ENCODE data around the gene BEND7.

The BEND7 gene

GRCh38 chr10:13473986-13474385 lies 54.8 kb downstream of the BEND7 start:
- Mint-ChIP-seq H3K36me3 (ENCODE audit: low read depth) (no peaks in the 10 kb centered on the region), H3K9me3 (no peaks in the 10 kb centered on the region), H3K27me3 (ENCODE audit: low read depth) (no peaks in the 10 kb centered on the region), H3K4me3 (no peak overlapping the region), H3K4me1 (no peaks in the 10 kb centered on the region), H3K27ac (no peak overlapping the region)
- TF ChIP-seq, protein P1, sequence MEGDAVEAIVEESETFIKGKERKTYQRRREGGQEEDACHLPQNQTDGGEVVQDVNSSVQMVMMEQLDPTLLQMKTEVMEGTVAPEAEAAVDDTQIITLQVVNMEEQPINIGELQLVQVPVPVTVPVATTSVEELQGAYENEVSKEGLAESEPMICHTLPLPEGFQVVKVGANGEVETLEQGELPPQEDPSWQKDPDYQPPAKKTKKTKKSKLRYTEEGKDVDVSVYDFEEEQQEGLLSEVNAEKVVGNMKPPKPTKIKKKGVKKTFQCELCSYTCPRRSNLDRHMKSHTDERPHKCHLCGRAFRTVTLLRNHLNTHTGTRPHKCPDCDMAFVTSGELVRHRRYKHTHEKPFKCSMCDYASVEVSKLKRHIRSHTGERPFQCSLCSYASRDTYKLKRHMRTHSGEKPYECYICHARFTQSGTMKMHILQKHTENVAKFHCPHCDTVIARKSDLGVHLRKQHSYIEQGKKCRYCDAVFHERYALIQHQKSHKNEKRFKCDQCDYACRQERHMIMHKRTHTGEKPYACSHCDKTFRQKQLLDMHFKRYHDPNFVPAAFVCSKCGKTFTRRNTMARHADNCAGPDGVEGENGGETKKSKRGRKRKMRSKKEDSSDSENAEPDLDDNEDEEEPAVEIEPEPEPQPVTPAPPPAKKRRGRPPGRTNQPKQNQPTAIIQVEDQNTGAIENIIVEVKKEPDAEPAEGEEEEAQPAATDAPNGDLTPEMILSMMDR (IDR thresholded peaks at IDR 0.05; ENCODE audit: unreplicated experiment in 3 of 3), result no peak

DNA sequence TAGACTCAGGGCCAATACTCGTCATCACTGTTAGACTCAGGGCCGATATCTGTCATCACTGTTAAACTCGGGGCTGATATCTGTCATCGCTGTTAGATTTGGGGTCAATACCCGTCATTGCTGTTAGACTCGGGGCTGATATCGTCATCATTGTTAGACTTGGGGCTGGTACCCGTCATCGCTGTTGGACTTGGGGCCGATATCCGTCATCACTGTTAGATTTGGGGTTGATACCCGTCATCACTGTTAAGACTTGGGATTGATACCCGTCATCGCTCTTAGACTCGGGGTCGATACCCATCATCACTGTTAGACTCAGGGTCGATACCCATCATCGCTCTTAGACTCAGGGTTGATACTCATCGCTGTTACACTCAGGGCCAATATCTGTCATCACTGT lies 56.5 kb downstream of the BEND7 start:
- Mint-ChIP-seq H3K27me3 (ENCODE audit: low read depth) (no peaks in the 10 kb centered on the region), H3K4me3 (no peak overlapping the region), H3K27ac (no peak overlapping the region), H3K36me3 (ENCODE audit: low read depth) (no peaks in the 10 kb centered on the region), H3K4me1 (no peaks in the 10 kb centered on the region), H3K9me3 (no peaks in the 10 kb centered on the region)
- TF ChIP-seq, protein P1 (IDR thresholded peaks at IDR 0.05; ENCODE audit: unreplicated experiment in 3 of 3), result no peak

DNA sequence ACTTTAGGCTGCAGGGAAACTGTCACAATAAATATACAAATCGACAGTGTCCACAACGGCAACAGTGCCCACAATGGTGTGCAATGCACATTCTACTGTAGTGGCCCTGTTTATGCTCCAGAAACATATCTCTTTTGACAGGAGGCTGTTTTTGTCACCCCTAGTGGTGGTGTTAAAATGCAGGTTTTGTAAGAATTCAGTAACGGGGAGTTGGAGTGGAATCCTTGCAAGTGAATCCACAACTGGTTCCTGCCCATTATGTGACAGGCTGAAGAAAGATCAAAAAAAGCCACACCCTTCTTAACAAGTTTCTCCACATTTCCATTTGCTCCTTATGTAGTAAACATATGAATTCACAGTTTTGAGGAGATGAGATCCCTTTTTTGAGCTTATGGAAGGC lies 58.5 kb downstream of the BEND7 start:
- Mint-ChIP-seq H3K36me3 (ENCODE audit: low read depth) (no peaks in the 10 kb centered on the region), H3K4me3 (no peak overlapping the region), H3K27me3 (ENCODE audit: low read depth) (no peaks in the 10 kb centered on the region), H3K9me3 (no peaks in the 10 kb centered on the region), H3K27ac (no peak overlapping the region), H3K4me1 (no peaks in the 10 kb centered on the region)
- TF ChIP-seq, protein P1 (IDR thresholded peaks at IDR 0.05; ENCODE audit: unreplicated experiment in 3 of 3), result no peak

DNA sequence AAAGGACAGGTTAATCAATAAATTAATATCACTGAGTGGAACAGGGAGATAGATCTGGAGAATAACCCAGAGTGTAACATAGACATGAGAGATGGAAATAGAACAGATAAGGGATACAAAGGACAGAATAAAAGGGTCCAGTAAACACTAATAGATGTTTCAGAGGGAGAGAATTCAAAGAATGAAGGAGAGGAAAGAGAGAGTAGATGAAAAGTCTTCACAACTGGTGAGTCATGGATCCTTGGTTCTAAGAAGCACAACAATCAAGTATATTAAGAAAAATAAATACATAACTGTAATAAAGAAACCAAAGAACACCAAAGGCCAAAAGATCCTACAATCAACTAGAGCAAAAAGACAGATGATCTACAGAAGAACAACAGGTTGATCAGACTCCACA lies 66.3 kb downstream of the BEND7 start:
- Mint-ChIP-seq H3K27me3 (ENCODE audit: low read depth) (no peaks in the 10 kb centered on the region), H3K27ac (no peak overlapping the region), H3K4me3 (no peak overlapping the region), H3K36me3 (ENCODE audit: low read depth) (peaks cover 24% of the 10 kb centered on the region), H3K9me3 (peaks cover 8% of the 10 kb centered on the region), H3K4me1 (no peaks in the 10 kb centered on the region)
- TF ChIP-seq, protein P1 (IDR thresholded peaks at IDR 0.05; ENCODE audit: unreplicated experiment in 3 of 3), result no peak

DNA sequence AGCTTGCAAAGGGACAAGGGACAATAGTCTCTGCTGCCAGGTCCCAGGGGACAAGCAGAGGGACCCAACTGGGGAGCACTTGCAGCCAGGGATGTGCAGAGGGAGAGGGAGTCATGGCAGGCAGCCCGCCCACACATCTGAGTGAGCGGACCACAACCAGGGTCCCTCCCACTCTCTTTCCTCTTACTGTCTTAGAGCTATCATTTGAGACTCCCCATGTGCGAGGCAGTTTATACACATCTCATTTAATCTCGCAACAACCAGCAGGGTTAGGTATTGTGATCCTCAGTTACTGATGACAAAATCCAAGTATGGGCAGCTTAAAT lies 70.2 kb downstream of the BEND7 start:
- Mint-ChIP-seq H3K4me3 (no peak overlapping the region), H3K27ac (no peak overlapping the region), H3K9me3 (peaks cover 8% of the 10 kb centered on the region), H3K27me3 (ENCODE audit: low read depth) (peaks cover 7% of the 10 kb centered on the region), H3K4me1 (no peaks in the 10 kb centered on the region), H3K36me3 (ENCODE audit: low read depth) (peaks cover 24% of the 10 kb centered on the region)
- TF ChIP-seq, protein P1 (IDR thresholded peaks at IDR 0.05; ENCODE audit: unreplicated experiment in 3 of 3), result no peak

- H3K9me3 Mint-ChIP-seq, result peaks cover 8% of the 10 kb centered on the region
- TF ChIP-seq, protein P1 (IDR thresholded peaks at IDR 0.05; ENCODE audit: unreplicated experiment in 3 of 3), result no peak
- no peak overlapping the region for H3K4me3 Mint-ChIP-seq
- peaks cover 8% of the 10 kb centered on the region for H3K27me3 Mint-ChIP-seq (ENCODE audit: low read depth)
- H3K4me1 Mint-ChIP-seq, result no peaks in the 10 kb centered on the region
- H3K27ac Mint-ChIP-seq, result no peak overlapping the region
- H3K36me3 Mint-ChIP-seq (ENCODE audit: low read depth), result peaks cover 22% of the 10 kb centered on the region
Observed at GRCh38 chr10:13457958-13458686, 70.7 kb downstream of the BEND7 start.

Measured in nephron (organoid).